HG02938 (cell line): ENCODE measurements around the gene GTPBP3.
A peak's percentile ranks its signal among the peaks of the same experiment; 100 is the strongest.

Source experiments
- ATAC-seq: cut with Tn5 transposase; IDR thresholded peaks from one replicate; pipeline ENCODE4 v1.9.1; 2021; ENCODE audit warnings: mild to moderate bottlenecking, moderate library complexity; ENCODE audit not compliant: unreplicated experiment

The GTPBP3 gene

DNA sequence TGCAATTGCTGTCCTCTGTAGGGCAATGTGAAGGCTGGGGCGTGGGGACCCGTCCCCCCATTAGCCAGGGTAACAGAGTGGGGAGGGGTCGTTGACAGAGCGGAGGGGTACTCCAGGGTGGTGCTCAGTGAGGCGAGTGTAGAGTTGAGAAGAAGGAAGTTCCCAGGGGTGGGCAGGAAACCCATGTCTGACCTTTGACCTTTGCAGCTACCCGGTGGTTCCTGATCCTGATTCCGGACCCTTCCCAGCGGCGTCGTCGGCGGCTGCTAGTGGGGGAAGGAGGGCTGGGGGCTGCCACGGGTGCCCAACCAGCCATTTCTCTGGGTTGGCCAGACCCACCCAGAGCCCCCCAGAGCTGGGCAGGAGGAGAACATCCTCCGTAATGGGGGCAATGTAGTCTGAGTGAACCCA lies 41.9 kb downstream of the GTPBP3 start:
- no peak for ATAC-seq

DNA sequence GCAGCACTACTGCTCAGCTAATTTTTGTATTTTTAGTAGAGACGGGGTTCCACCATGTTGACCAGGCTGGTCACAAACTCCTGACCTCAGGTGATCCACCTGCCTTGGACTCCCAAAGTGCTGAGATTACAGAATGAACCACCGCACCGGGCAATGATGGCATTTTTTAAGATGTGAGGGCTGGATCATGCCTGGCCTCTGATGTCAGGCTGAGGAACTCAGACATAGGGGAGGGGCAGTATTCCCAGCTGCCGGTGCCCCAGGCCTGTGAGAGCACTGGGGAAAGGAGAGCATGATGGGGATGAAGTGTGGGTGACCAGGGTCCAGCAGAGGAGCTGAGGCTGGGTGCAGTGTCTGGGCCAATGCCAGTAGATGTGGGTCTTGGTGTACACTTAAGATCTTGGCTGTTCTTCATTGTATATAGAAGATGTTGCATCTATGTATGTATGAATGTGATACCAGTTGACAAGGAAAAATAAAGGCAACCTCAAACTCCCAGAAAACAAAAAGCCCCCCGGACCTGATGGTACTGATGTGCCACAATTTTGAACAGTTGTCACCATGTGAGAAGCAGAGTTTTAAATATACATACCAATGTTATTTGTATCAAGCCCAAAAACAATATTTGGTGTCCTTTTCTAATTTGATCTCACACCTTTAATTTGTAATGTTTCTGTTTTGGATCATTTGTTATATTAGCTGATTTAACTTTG lies 43.2 kb downstream of the GTPBP3 start:
- no peak for ATAC-seq

DNA sequence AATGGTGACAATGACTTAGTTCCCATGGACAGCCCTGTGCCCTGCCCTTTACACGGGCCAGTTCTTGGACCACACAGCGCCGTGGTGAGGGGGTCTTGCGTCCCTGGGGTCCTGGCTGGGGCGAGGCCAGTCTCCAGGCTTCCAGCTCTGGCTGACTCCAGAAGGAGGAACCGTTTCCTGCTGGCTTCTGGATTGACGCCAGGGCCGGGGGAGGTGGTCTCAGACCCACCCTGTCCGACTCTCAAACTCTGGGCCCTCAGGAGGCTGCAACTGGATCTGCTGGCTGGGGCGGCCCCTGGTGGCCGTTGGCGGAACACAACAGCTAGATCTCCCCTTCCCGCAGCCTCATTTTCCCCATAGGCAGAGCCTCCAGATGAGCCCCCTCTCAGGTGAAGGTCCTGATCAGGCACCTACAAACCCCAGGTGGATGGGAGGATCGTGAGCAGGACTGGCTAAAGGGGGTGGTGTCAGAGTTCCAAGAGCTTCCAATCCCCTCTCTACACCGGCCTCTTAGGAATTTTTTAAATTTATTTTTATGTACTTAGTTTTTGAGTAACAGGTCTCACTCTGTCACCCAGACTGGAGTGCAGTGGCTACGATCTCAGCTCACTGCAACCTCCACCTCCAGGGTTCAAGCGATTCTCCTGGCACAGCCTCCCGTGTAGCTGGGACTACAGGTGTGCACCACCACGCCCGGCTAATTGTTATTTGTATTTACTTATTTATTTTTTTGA lies 48.7 kb downstream of the GTPBP3 start:
- no peak for ATAC-seq

DNA sequence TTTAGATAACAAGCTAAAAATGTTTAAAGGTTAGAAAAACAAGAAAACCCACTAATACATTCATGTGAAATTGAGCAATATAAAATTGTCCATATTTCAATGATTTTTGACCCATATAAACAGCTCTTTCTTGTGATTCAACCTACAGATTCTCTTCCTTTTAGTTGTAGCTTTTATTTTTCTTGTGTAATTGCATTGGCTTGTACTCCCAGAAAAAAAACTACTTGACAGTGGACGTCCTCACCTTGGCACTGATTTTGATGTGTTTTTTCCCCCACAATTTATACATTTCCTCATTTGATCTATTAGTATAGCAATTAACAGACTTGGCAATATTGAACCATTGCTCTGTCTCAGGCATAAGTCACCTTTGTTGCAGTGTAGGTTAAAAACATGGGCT lies 51.9 kb downstream of the GTPBP3 start:
- no peak for ATAC-seq

DNA sequence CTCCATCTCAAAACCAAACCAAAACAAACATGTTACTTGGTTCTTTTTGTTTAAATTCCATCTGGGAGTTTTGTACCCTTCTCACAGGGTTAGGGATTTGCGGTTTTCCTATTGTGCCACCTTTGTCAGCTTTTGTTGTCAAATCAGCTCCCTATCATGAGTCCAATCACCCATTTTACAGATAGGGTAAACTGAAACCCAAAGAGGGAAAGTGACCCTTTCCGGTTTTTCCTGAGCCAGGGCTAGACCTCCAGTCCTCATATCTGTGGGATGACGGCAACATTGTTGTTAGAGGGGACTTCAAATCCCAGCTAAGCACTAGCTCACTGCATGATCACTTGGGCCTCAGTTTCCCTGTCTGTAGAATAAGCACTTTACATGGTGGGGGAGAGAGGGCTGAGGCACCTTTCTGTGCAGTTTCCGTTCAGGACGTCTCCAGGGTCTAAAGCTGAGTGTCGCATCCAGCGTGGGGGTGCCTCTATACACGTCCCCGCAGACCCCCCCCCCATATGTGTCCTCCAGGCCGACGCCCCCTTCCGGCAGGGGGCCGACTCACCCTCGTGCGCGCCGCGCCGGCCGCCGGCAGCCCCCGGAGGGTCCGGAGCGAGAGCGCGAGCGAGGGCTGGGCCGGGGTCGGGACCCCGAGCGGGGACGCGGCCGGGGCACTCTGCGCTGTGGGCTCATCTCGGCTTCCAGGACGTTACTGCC lies 52.8 kb downstream of the GTPBP3 start:
- no peak for ATAC-seq

DNA sequence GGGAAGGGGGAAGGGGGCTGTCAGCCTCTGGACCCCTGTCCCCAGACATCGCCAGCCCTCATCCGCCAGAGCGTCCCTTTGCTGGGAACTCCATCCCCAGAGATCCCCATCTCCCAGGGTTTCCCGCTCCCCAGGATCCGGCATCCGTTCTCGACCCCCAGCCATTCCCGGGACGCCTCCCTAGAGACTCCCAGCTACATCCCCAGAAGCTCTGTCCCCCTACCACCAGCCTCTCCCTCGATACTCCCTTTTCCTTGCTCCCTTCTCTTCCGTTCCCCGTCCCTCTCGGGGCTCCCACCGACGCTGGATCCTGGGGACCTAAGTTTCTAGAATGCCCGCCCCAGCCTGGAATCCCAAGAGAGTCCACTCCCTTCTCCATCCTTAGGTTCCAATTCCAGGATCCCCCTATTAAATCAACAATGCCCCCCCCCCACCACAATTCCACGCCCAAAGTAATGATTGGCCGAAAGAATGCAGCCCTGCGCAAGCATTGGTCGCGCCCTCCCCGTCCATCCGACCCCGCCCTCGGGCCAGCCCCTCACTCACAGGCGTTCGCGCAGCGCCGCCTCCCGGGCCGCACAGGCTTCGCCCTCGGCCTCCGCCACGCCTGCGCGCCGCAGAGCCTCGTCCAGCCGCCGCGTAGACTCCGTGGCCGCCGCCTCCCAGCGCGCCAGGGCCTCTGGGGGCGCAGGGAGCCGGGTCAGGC lies 53.5 kb downstream of the GTPBP3 start:
- peak; percentile 79 for ATAC-seq

DNA sequence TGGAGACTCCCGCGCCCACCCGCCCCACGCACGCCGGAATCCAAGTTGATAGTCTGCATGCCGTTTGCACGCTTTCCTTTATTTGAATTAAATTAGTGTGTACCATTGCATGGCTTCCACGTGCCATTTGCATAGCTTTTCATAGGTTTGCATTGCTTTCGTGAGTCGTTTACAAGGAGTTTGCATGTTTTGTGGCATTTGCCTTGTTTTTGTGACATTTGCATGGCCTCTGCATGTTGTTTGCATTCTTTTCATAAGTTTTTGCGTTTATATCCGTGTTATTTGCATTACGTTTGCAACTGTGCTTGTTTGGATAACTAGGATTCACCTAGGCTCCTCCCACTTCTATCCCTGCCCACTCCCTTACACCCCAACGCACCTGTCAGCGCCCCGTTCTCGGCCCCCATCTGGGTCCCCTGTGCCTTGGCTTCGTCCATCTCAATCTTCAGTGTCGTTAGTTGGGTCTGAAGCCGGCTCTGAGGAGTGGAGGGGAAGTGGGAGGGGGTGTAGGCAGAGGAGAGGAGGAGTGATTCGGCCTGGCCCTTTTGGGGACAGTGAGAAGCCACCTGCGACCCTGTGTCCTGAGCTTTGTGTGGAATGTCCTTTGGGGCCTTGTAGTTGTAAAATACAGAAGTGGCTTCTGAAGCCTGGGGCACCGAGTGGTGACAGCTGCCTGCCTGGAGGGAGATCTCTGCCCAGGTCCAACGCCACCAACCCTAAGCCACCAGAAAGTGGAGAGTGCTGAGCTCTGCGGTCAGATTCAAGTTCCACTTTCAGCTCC lies 54.2 kb downstream of the GTPBP3 start:
- peak; percentile 14 for ATAC-seq
